NCI-H446 treated with DMSO at 0.1 percent for 48 hours (cell line): ENCODE data around the gene CELSR3.

Source experiments
- DNase-seq: peaks from one replicate; lab custom pipeline; 2025; lab: John Stamatoyannopoulos, UW

The CELSR3 gene

GRCh38 chr3:48687220-48687678 lies 24.6 kb upstream of the CELSR3 start:
- no peak for DNase-seq

- no peak for DNase-seq
These were observed 24.0 kb upstream of the CELSR3 start for GRCh38 chr3:48686538-48687219.

GRCh38 chr3:48685603-48686511 lies 23.2 kb upstream of the CELSR3 start, which contains the start of gene NCKIPSD:
NCKIPSD (minus strand) TSS chr3:48685915; CDS start chr3:48685807, 108 bp downstream.
- peak; percentile 26 for DNase-seq

GRCh38 chr3:48685293-48685602 lies 22.6 kb upstream of the CELSR3 start:
- DNase-seq = no peak

GRCh38 chr3:48684480-48685143 lies 21.9 kb upstream of the CELSR3 start:
- DNase-seq = no peak

- DNase-seq = no peak
These were observed 21.3 kb upstream of the CELSR3 start for GRCh38 chr3:48684054-48684349.

- DNase-seq = no peak
These were observed 20.1 kb upstream of the CELSR3 start for GRCh38 chr3:48682786-48683185.

GRCh38 chr3:48681974-48682610 lies 19.4 kb upstream of the CELSR3 start:
- DNase-seq = no peak

GRCh38 chr3:48681541-48681880 lies 18.8 kb upstream of the CELSR3 start:
- no peak for DNase-seq

- no peak for DNase-seq
These were observed 18.3 kb upstream of the CELSR3 start for GRCh38 chr3:48680811-48681540.

- DNase-seq = no peak
These were observed 17.0 kb upstream of the CELSR3 start for GRCh38 chr3:48679411-48680391.

- DNase-seq = no peak
These were observed 16.1 kb upstream of the CELSR3 start for GRCh38 chr3:48678566-48679380.

- DNase-seq = no peak
These were observed 15.4 kb upstream of the CELSR3 start for GRCh38 chr3:48678056-48678455.

- DNase-seq = no peak
These were observed 11.8 kb upstream of the CELSR3 start for GRCh38 chr3:48674505-48674904.

- DNase-seq = no peak
These were observed 9.8 kb upstream of the CELSR3 start for GRCh38 chr3:48672522-48672921.

- DNase-seq = no peak
These were observed 2.2 kb upstream of the CELSR3 start for GRCh38 chr3:48664929-48665328.

GRCh38 chr3:48664313-48664644 lies 1.6 kb upstream of the CELSR3 start:
- no peak for DNase-seq

GRCh38 chr3:48663489-48664312 lies 1.0 kb upstream of the CELSR3 start:
- peak; percentile 66 for DNase-seq

GRCh38 chr3:48662145-48662752 lies 437 bp downstream of the CELSR3 start:
- no peak for DNase-seq
